GM18511 (cell line): ENCODE measurements around the gene NRIP1.

Experiments
- ATAC-seq: cut with Tn5 transposase; IDR thresholded peaks from one replicate; pipeline ENCODE4 v1.9.1; 2021; ENCODE audit warnings: mild to moderate bottlenecking, moderate library complexity; ENCODE audit not compliant: unreplicated experiment

Gene NRIP1

DNA sequence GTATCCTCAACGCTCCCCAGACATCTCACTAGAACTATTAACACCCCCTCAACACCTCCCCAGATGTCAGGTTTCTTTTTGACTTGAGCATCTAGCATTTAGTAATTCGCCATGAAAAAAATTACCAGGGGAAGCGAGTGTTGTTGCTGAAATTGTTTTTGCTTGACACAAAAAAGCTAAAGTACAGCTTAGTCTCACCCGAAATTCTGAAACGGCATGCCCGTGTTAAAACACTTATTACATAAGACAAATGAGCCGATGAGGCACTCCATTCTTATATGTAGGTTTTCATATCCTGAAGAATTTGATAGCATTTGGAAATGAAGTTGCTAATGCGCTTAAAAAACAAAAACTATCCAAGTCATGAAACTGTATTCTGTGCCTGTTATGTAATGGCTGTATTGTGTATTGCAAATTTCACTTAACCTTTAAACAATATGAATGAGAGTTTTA, 1.3 kb upstream of the NRIP1 start:
- peak; percentile 2 for ATAC-seq

GRCh38 chr21:15065392-15066122, 757 bp upstream of the NRIP1 start:
- ATAC-seq = peak; percentile 25

- ATAC-seq = peak; percentile 5
These were observed 805 bp downstream of the NRIP1 start for GRCh38 chr21:15063814-15064575.

DNA sequence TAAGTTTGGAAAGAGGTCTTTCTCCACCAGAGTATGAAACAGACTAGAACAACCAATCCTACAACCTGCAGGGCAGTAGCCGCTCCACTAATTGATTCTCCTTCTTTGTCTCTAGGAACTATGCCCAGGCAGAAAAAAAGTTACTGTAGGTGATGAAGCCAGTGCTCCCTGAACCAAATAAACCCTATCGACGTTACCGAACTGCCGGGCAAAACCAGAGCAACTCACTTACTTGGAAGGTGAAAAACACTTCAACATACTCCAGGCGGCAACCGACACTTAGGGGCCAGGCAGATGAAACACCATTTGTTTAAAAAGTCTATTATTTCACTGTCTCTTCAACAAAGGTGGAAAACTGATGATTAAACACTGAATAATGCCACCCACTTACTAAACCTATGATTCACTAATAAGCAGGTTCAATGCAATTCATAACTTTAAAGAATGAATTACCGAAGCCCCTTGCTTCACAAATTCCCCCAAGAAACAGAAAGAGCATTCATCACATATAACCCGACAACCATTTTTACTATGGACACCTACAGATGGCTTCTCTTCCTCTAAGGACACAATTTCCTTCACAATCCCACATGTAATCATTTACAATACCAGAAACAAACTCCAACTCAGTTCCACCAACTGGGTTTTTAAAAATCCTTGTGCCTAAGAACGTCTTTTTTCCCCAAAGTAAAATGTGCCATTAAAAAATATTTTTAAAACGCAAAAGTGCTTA, 1.6 kb downstream of the NRIP1 start:
- ATAC-seq = no peak

DNA sequence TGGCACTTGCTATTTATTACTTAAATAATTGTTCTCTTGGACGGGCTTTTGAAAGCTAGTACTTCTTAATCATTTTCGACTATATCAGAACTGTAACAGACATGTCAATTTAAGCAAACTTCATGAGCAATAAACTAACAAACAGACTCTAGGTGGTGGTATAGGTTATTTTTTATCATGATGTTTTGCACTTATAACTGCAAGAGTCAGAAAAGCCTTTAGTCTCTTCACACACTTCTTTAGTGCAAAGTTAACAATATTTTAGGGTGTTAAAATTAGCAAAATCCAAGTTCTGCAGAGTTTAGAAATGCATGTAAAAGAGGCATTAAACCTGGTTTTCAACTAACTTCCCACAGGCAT, 2.2 kb downstream of the NRIP1 start:
- no peak for ATAC-seq

GRCh38 chr21:15061747-15062605, 2.8 kb downstream of the NRIP1 start:
- no peak for ATAC-seq

- no peak for ATAC-seq
These were observed 3.5 kb downstream of the NRIP1 start for GRCh38 chr21:15061279-15061678.

DNA sequence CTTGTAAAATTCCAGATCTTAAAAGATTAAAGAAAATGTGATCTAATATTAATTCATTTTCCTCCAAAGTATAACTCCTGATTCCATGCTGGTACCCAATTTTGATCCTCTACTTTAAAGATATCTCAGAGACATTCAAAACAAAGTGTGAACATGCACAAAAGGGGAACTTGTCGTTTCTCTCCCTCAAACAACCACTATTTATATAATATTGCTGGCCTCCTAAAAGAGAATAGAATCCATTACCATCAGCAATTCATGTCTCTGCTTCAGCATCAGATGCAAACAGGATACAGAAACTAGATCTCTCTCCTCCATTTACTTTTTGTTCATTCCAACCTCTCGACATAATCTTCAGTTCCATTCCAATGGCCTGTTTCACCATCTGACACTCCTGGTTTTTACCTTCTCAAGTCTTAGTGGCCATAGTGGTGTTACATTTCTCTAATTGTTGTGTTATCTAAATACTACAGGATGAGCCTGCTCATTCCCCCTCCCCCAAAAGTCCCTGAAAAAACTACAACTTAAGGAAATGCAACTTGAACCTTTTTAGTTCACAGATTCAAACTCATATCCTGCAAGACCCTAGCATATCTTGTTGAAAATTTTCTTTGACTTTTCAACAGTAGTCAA, 4.1 kb downstream of the NRIP1 start:
- no peak for ATAC-seq

DNA sequence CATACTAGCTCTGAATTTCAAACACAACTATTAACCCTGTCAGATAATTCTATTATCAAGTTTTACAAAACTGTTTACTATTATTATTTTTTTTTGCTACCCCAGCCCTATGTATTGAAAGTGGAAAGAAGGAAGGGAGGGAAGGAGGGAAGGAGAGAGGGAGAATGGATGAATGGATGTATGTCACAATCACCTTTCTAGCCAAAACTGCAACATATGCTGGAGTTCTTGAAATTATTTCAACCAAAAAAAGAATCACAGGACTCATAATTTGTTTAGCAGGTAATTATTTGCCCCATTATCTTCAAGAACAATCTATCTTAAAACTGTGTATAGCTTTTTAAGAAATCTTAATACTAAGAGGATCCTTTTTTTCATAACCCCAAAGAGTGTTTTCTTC, 5.4 kb downstream of the NRIP1 start:
- ATAC-seq = no peak

DNA sequence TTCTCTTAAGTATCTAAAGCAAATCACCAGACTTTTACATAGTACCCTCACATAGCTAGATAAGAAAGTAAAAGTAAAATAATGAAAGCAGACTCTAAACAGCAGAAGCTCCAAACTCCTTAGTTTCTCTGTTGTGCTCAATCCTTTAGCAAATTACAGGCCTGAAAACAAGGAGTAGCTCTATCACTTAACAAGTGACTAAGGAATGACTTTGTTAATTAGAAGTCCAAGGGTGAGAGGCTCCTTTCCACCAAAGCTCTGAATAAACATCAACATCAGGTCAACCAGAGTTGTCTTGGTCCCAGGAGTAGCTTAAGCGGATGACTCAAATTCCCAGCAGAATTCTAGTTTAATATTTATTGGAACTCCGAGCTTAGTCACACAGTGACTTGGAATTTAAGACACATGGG, 5.9 kb downstream of the NRIP1 start:
- ATAC-seq = peak; percentile 28

GRCh38 chr21:15057285-15057684, 7.5 kb downstream of the NRIP1 start:
- no peak for ATAC-seq

DNA sequence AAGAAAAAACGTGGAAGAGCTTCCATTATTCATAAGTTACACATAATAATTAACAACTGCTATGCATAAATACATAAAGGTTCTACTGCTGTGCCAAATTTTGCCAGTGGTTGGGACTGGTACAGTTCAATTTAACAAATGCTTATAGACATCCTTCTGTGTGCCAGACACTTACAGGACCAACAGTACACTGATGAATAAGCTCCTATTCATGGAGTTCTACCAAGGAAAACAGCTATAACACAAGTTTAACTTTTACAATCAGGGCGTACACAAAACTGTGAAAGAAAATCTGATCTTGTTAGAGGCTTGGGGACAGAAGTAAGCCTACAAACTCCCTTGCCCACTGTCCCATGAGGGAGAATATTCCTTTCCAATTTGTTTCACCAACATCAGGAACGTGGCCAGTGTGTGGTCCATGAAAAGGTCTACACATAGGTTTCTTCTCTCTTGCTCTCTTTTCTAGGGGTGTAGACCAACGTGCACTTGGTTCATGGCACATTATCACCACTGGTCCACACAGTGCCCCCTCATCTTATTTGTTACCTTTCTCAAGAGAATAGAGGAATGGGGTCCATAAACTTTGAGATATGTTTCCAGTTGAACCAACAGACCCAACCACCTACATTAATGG, 10.1 kb downstream of the NRIP1 start:
- no peak for ATAC-seq

DNA sequence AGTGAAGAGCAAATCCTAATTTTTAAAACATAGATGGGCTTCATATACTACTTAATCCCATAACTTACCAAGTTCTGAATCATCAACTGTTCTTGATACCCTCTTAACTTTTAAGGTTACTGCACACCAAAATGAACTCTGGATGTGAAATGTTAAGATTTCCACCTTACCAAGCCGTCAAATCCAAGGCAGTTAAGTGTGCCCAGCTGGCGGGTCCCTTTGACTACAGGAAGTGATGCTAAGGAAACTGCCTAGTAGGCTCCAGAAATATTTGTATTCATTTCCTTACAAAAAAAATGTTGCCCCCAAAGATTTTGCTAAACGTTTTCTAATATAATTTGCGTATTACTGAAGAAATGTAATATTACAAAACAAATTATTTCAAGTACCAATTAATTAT, 10.7 kb downstream of the NRIP1 start:
- no peak for ATAC-seq

- no peak for ATAC-seq
These were observed 11.3 kb downstream of the NRIP1 start for GRCh38 chr21:15053500-15053899.

DNA sequence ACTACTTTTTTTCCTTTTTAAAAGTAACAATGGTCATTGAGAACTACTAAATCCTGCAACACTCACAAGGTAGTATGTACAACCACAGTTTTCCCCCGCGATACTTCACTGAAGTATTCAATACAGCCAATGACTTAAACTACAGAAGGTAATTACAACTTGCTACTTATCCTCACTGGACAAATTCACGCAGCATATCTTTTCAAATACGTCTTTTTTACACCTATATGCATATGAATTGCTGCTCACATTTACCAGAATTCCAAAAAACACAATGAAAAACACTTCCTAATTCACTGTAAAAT, 12.4 kb downstream of the NRIP1 start:
- peak; percentile 6 for ATAC-seq

DNA sequence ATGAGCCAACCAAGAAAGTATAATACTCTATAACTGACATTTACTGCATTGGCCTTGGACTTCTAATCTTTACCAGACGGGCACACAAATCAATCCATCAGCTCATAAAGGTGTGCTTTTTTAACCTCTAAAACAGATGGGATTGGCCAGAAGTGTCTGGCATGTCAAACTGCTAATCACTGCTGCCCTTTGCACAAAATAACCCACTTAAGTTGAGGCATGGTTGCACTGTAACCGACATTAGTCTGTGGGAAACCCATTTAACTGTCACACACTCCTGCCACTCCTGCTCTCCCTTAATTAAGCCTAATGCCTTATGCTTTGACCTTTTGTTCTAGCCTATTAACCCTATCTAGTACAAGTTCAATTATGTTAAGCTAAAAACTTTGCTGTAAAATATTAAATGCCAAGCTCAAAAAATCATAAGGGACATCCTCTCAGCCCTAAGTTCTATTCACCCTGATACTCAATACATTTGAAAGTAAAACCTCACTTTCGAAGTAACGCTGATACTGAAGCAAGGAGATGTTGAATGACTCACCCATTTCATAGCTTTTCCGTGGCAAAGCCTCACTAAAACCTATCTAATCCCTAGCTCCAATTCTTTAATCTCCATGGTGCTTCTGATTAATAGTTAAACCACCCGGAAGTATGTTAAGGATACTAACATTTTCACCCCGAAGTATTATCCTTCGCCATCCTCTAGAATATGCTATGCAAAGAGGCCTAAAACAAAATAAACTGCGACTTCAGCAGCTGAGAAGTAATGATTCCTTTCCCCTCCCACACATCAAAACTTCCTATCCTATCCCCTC, 12.9 kb downstream of the NRIP1 start:
- ATAC-seq = peak; percentile 86

DNA sequence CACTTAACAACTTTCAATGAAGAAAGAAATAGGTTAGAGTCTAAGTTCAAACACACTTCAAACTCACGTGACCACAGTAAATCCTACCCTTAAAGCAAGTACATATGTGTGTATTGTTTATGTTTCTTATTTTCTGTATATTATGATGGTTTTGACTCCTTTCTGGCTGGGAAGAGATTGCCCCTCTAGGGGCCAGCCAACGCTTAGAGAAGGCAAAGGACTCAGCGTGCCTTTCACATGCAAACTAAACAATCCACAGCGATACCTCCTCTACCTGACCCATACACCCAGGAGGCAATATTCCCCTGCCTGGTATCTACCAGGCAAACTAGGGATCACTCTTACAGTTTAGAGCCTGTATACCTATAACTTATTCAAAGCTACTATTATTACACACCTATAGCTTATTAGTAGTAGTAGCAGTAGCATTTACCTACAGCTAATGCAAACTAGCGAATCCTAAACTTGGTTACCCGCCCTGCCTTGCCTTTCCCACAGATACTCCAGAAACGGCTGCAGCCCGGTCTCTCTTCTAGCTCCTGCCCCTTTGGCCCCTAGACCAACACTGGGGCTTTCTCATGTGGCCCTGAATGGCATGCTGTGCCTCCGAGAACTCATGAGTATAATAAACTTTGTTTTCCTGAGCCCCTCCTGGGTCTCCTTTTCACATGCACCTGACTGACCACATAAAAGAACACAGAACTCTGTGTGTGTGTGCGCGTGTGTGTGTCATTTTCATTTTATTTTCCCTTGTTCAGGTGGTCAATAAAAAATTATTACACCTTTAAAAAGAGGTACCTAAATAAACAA, 14.0 kb downstream of the NRIP1 start:
- no peak for ATAC-seq

GRCh38 chr21:15045017-15045416, 19.8 kb downstream of the NRIP1 start:
- no peak for ATAC-seq
